ENCODE results near the gene BZW1.
A peak's percentile ranks its signal among the peaks of the same experiment; 100 is the strongest.
"Not testable (repeated sequence)": the region's sequence is repeated elsewhere in the genome, so short reads cannot be mapped to it uniquely, and the experiment has no call there.

BZW1 gene

GRCh38 chr2:200794143-200794542, 17.6 kb upstream of the BZW1 start:
- DNase-seq = no peak

- no peak for DNase-seq
Measured at GRCh38 chr2:200795028-200795440, 16.7 kb upstream of the BZW1 start.

GRCh38 chr2:200796561-200796960, 15.1 kb upstream of the BZW1 start:
- DNase-seq = no peak

GRCh38 chr2:200797242-200797770, 14.4 kb upstream of the BZW1 start:
- DNase-seq = no peak

- no peak for DNase-seq
Measured at GRCh38 chr2:200798514-200798913, 13.2 kb upstream of the BZW1 start.

- no peak for DNase-seq
Measured at GRCh38 chr2:200800458-200800857, 11.3 kb upstream of the BZW1 start.

GRCh38 chr2:200801431-200801830, 10.3 kb upstream of the BZW1 start:
- not testable (repeated sequence) for DNase-seq

- no peak for DNase-seq
Measured at GRCh38 chr2:200809506-200810251, 2.0 kb upstream of the BZW1 start.

- DNase-seq = no peak
Measured at GRCh38 chr2:200810252-200810997, 1.3 kb upstream of the BZW1 start.

- no peak for DNase-seq
Measured at GRCh38 chr2:200810998-200811332, 745 bp upstream of the BZW1 start.

GRCh38 chr2:200812122-200813022, 662 bp downstream of the BZW1 start:
- DNase-seq = peak; percentile 43

GRCh38 chr2:200814276-200814815, 2.6 kb downstream of the BZW1 start:
- no peak for DNase-seq

GRCh38 chr2:200814917-200815316, 3.2 kb downstream of the BZW1 start:
- DNase-seq = no peak

GRCh38 chr2:200818732-200819131, 7.0 kb downstream of the BZW1 start:
- not testable (repeated sequence) for DNase-seq

- no peak for DNase-seq
Measured at GRCh38 chr2:200820573-200821234, 9.0 kb downstream of the BZW1 start.

- no peak for DNase-seq
Measured at GRCh38 chr2:200821686-200822245, 10.1 kb downstream of the BZW1 start.

GRCh38 chr2:200828104-200828503, 16.4 kb downstream of the BZW1 start:
- DNase-seq = no peak

- no peak for DNase-seq
Measured at GRCh38 chr2:200828572-200829257, 17.0 kb downstream of the BZW1 start.

GRCh38 chr2:200829258-200829655, 17.5 kb downstream of the BZW1 start:
- no peak for DNase-seq

GRCh38 chr2:200834701-200835100, 23.0 kb downstream of the BZW1 start:
- DNase-seq = no peak

GRCh38 chr2:200839513-200839912, 27.8 kb downstream of the BZW1 start:
- no peak for DNase-seq

Measured in activated CD4-positive, alpha-beta T cell treated with anti-CD3 and anti-CD28 coated beads for 1 hour (primary cell).